Stimulated activated CD4-positive, alpha-beta T cell treated with anti-CD3 and anti-CD28 coated beads, Interleukin-2, amount 100 ng/mL, for 4 hours (primary cell): Measurements from ENCODE around the gene PRKCA.

Experiments
- DNase-seq: peaks from one replicate; pipeline ENCODE4 v3.0.0-alpha.2; 2020; ENCODE audit warnings: low read depth

The PRKCA gene

DNA sequence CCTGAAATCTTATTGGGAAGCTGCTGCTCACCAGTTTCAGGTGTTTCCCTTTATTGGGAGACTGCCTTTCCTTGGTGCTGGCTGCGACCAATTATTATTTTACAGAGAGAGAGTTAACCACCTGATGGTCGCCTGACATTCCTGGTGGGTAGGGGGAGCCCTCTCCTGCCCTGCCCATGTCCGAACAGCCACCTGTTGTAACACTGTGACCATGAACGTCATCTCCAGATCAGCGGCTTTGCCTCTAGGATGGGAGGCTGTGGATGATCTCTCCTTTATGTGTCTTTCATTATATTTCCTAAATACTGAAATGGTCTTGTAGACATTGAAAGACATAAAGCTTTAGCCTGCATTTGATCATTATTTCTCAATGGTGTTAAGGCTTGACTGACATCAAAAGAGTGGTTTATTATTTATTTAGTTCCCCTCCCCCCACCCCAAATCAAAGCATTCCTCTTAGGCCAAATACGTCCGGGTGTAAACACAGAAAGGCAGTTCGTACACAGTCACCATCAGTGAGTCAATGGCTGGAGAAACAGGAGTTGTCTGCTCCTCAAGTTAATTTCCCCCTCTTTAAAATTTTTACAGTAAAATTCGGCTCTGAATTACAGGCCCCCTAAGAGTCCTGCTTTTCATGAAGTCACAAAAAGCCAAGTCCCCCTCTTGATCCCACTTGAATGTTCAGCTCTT lies 474.7 kb downstream of the PRKCA start:
- no peak for DNase-seq

DNA sequence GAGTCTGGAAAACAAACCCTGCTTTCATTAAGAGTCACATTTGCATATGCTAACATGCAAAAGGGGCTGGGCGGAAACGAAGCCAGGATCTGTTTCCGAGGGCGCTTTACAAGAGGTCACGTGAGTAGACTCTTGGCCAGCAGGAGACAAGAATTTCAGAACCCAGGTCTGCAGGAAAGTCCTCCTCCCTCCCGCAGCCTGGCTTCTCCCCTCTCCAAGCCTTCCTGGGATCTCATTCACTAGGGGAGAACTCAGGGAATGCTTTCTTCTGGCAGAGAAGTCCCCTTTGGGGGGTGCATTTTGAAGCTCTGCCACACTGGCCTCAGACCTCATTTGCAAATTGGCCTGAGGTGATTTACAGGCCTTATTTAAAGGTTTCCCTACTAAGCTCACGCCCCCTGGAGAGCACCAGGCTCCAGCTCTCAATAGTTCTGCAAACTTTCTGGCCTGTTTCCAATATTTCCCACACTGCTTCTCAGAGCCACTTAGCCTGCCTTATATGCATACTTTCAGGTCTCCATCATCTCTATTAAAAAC lies 475.3 kb downstream of the PRKCA start:
- DNase-seq: no peak

DNA sequence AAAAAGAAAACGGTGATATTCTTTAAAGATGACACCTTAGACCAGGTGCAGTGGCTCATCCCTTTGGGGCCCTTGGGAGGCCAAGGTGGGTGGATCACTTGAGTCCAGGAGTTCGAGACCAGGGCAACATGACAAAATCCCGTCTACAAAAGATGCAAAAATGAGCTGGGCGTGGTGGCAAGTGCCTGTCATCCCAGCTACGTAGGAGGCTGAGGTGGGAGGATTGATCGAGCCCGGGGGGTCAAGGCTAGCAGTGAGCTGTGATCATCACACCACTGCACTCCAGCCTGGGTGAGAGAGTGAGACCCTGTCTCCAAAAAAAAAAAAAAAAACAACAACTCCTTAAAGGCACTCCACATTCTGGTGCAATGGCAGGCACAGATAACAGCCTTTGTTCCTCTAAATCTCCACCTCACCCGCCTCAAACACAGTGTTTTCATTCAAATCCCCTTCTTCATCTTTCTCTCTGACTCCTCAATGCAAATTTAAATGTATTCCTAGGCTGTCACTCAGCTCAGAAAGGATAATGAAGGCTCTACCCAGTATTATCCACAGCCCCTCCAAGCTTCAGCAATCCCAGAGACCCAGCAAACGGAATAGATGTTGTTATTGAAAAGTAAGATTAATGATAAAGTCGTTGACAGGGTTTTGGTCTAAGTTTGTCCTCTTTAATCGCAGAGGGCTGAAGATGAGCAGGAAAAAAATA lies 476.3 kb downstream of the PRKCA start:
- no peak for DNase-seq

DNA sequence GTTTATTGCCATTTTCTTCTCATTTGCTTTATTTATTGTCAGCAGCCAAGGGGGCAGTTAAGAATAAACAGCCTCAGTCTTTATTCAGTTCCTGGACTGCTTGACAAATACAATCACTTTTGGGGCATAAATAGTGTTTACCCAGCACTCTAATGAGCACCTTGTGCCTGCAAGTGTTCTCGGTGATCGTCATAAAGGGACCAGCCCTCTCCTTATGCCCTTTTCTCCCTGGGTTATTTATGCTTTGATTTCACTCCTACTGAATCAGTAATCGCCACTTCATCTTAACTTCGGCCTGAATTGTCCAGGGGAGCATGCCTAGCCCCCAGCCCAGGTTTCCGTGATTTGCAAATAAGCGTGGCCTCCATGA lies 476.8 kb downstream of the PRKCA start:
- DNase-seq: no peak

DNA sequence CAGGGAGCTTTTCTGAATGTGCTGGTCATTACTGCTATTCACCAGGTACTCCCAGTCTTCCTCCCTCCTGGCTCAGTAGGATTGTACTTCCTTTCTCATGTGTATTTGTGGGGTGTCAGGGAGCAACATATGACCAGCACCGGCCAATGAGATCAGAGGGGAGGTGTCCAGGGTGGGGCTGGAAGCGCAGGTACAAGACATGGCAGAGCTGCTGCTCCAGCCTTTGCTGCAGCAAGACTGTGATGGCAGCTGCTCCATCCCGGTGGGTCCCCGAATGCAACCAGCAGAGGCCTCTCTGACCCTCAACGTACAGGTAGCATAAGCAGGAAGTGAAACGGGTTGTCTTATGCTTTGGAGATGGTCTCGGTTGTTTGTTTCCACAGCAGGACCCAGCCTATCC lies 478.7 kb downstream of the PRKCA start:
- no peak for DNase-seq

DNA sequence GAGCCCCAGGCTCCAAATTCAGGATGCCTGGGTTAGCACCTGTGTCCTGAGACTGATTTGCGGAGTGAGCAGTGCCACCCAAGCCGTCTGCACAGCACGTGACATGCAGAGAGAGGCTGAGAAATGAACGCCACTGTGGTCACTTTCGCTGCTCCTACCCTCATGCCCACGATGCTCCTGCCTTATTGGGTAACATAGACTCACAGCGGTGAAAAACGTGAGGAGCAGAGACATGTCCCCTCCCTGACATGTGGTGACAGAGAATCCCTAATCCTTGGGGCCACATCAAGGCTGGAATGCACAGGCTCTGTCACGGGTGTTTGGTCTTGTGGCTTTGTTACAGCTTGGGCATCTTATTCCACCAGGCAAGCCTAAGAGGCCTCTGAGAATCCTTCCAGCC lies 480.4 kb downstream of the PRKCA start:
- no peak for DNase-seq

DNA sequence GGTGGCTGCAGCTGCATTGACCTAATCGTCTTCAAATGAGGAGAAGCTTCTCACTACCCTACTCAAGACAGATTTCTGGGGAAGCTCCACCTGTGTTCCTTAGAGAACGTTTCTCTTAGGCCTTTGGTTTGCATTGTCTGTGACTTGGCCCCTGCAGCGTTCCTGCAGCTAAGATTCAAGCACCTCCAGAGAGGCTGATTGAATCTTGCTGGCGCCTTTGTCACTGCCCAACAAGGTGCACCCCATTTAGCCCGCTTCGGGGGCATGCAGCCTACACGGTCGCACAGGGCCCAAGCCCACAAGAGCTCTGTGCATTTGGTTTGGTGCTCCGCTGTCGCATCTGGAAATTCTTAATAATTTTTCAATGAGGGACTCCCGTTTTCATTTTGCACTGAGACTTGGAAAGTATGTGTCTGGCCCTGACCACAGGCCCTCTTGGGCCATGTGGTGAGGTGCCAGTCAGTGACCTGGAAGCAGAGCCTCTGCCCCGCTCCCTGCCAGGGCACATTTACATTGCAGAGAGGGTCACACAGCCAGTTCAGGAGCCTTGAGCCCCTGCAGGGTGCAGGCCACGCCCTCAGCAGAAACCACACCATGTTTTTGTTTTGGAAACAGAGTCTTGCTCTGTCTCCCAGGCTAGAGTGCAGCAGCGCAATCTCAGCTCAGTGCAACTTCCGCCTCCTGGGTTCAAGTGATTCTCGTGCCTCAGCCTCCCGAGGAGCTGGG lies 481.4 kb downstream of the PRKCA start:
- no peak for DNase-seq

DNA sequence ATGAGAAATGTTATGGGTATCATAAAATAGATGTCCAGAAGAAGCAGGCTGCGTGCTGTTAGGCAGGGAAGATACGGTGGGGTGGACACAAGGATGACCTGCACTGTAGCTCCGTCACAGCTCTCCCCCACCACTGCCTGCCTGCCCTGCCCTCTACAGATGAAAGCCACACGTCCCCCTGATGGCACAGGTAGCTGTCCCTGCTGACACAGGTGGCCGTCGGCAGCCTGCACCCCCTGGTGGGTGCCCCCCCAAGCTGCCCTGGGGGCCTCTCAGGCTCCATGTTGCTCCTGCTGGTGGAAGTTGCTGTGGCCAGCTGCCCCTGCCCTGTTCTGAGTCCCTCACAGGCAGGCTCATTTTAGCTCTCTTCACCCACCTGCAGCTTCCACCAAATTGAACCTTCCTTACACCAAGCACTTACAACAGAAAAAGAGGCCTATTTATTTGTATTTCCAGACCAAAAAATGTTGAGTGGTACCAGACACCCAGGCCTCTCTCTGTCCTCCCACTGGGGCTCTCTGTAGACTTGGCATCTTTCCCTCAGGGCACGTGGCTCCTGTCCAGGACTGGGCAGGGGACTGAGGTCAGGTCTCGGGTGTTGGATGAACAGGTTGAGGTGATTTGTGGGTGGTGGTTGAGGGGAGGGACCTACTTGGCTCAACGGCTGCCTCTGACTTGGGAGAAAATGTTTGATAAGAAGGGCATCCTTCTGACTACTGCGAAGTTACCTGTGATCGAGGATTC lies 482.4 kb downstream of the PRKCA start:
- no peak for DNase-seq

DNA sequence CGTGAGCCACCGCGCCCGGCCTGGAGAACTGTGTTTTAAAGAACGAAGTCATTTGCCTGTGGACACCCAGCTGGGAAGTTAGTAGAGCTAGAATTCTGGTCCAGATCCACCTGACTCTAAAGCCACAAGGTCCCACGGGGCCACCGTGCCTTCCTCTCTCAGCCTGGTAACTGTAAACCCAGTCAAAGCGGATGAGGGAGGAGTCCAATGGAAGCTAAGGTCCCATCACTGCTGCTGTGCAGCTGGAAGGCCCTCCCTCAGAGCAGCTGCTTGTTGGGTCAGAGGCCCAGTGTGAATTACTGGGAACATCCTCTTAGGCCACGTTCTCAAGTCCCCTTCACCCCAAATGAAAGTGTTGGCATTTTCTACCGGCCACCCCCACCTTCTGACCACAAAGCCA lies 483.7 kb downstream of the PRKCA start:
- no peak for DNase-seq

DNA sequence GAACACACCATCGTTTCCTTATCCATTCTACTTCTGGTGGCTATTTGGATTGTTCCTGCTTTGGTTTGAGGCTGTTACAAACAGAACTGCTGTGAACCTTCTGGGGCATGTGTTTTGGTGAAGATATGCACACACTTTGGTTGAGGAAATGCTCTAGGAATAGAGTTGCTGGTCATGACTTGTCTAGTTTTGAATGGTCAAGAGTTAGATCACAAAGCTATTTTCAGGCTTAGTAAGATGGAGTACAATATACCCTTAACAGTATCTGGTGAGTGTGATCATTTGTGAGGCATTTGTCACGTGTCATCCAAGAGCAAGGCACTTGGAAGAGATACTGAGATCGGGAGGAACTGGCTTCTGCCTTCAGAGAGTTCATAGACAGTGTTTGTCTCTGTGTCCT lies 485.5 kb downstream of the PRKCA start:
- DNase-seq: no peak

DNA sequence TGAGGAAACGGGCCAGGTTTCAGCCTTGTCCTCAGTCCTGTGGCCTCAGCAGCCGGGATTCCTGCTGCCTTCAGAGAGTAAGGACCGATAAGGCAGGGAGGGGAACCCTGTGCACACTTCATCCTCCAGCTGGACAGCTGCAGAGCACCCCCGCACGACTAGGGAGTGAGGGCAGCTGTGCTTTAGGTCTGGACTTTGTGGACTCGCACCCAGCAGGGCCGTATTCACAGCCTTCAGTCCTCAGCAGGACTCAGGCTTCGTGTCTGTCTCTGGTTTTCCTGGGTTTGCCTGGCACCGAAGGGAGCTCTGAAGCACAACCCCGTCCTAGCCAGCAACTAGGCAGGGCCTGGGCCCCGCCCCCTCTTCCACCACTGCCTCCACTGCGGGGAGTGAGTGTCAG lies 486.7 kb downstream of the PRKCA start:
- no peak for DNase-seq

DNA sequence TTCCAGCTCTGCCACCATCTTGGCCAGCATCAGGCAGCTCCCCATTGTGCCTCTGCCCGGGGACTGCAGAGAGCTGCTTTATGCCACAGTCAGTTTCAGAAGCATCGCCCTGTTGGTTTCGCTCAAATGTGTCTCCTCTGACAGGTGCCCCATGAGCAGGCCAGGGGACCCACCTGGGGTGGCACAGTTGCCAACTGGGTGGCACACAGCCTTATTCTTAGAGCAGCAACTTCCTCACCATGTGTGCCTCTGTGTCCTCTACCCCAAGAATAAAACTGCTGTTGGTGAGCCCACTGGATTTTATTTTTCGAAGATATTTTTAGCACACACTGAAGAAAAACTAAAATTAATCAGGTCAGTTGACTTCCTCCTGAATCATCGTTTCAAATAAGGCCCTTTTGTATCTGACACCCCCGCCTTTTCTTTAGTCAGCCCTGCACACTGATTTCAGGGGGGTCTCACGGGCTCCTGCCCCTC lies 487.6 kb downstream of the PRKCA start:
- DNase-seq: no peak

DNA sequence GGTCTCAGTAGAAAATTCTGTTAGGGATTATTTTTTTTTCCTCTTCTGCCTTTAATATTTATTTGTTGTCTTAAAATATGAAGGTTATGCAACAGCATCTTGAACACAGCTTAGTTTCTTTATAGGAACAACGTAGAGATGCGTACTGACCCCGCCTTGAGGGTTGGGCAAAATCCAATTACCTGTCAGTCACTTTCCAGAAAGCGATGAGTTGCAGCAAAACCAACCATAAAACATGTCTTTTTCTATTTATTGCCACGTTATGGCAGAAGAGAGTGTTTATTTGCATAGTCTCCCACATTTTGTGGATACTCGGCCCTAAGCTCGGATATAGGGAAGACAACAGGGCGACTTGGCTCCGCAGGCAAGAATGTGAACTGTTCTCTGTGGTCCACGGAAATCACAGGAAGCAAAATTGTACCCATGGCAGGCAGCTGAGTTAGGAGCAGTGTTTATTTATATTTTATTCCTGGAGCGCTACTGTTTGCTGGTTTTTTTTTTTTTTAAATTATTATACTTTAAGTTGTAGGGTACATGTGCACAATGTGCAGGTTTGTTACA lies 488.2 kb downstream of the PRKCA start:
- no peak for DNase-seq

DNA sequence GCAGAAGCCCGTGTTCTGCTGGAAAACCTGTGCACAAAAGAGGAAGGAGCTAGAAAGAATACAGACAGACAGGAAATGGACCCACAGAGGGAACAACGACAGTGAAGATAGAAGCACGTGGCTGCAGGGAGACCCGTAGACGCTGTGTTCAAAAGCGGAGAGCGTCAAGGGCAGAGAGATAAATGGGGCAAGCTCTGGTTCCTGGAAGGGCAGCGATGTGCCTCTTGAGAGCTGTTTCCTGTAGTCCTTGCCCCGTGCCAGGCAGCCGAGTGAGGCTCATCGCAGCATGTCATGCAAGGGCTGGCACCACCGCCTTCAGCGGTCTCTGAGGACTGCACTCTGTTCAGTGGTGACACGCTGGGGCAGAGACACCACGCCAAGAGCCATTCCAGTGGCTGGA lies 488.9 kb downstream of the PRKCA start:
- DNase-seq: no peak

DNA sequence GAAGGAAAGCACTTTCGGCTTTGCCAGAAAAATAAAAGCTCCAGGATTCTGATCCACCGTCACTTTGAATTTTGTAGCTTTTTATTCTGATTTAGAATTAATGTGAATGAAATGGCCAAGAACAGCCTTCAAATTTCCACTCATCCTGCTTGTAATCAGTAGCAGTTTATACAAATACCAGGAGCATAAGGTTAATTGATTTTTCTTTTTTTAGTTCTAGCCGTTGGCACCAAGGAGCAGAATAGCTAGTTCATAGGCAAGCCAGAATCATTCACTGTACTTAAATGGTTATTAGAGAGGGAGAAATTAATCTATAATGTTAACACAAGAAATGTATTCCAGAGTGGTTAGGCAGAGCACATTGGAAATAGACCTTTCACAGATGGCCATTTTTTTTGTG lies 491.4 kb downstream of the PRKCA start:
- no peak for DNase-seq

DNA sequence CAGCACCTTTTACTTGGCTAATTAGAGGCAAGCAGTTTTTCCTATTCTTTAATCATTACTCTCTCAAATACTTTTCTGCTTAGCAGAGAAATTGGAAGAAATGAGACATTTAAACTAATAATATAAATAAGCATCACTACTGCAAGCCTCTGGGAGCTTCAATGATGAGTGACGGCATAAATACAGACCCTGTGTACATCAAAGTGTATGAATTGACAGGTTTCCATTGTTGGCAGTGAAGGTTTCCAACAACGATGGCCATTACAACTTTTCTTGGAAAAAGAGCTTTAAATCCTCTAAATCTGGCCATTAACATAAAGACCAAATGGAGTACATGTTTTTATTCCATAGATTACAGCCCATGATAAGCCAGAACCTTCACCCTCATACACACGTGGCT lies 493.1 kb downstream of the PRKCA start:
- no peak for DNase-seq

DNA sequence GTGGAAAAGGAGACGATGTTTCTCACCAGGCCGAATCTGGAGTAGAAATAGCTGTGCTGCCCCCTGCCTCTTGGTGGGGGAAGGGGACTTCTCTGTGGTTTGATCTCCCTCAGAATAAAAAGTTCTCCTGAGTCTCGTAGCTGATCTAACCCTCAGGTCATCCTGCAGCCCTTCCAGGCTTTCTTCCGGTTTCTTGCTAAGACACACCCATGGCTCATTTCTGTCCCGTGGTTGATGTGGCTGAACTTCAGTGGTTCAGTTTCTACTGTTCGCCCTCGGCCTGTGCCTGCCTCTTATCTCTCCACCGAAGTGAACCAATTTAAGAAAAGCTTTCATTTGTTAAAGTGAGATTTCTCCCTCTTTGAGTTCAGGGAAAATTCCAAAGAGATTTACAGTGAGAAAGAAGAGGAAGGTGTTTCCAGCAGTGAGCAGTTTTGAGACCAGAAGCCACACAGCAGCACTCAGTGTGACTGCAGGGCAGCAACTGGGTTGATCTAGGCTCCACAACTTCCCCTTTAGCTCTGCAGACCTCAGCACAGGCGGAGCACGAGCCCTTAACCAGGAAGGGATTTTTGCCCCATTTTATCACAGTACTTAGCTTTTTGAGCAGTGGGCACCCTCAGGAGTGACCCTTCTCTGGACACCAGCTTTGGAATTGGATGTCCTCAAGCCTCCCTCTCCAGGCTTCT lies 497.6 kb downstream of the PRKCA start:
- DNase-seq: no peak

DNA sequence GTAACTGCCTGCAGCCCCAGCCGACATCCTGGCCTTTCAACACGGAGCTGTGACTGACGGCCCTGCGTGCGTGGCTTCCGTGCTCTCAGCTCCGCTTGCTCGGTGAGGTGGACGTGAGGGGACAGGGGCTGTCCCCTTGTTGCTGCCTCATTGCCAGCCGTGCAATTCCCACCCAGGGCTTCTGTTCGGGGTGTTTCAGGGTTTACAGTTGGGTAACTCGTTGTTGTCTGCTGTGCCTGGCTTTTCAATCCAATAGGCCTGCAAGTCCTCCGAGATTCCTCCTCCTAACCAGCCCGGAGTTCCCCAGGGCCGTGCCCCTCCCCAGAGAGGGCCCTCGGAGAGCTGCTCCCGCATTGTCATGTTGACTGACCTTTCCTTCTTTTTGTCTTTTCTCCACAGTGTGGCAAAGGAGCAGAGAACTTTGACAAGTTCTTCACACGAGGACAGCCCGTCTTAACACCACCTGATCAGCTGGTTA lies 501.1 kb downstream of the PRKCA start:
- no peak for DNase-seq

DNA sequence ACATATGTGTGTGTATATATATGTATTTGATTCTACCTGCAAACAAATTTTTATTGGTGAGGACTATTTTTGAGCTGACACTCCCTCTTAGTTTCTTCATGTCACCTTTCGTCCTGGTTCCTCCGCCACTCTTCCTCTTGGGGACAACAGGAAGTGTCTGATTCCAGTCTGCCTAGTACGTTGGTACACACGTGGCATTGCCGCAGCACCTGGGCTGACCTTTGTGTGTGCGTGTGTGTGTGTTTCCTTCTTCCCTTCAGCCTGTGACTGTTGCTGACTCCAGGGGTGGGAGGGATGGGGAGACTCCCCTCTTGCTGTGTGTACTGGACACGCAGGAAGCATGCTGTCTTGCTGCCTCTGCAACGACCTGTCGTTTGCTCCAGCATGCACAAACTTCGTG lies 503.2 kb downstream of the PRKCA start:
- no peak for DNase-seq

DNA sequence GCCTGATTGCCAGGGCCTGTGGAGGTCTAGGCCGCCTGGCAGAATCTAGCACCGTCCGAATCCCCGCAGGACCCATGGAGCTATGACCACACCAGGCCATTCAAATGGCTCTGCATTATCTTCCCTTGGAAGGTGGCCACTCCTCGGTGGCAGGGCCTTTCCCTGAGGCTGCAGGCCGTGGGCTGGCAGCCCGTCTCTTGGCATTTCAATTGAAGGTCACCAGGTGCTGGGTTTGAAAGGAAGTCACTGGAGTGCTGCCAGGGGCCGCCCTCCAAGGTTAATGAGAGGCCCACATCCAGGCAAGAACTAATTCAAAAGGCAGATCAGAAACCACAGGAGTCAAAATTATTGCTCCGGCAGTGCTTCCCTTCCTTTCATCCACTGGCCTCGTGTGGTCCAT lies 504.8 kb downstream of the PRKCA start:
- DNase-seq: no peak

DNA sequence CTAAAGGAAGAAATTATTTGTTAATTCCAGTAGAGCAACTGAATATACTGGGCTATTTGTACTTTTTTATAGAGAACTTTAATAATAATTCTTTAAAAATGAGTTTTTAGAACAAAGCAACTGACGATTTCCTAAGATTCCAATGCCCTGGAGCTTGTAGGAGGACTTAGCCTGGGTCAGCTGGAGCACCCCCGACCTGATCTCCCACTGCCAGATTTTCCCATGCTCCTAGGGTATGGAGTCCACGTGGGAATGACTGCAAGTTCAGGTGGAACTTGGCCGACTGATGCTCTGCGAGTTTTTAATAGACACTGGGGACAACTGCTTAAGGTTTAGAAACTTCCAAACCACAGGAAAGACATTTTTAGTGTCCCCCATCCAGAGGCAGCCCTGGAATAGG lies 507.0 kb downstream of the PRKCA start:
- DNase-seq: no peak
